ENCODE results near the gene CHI3L1. TPM values are rescaled to one million over a fixed set of nuclear protein-coding genes. Genes with fewer than 3 reads are reported as not detected.

Gene CHI3L1
- total RNA-seq, 1 donor from 2014 or later: not detected

DNA sequence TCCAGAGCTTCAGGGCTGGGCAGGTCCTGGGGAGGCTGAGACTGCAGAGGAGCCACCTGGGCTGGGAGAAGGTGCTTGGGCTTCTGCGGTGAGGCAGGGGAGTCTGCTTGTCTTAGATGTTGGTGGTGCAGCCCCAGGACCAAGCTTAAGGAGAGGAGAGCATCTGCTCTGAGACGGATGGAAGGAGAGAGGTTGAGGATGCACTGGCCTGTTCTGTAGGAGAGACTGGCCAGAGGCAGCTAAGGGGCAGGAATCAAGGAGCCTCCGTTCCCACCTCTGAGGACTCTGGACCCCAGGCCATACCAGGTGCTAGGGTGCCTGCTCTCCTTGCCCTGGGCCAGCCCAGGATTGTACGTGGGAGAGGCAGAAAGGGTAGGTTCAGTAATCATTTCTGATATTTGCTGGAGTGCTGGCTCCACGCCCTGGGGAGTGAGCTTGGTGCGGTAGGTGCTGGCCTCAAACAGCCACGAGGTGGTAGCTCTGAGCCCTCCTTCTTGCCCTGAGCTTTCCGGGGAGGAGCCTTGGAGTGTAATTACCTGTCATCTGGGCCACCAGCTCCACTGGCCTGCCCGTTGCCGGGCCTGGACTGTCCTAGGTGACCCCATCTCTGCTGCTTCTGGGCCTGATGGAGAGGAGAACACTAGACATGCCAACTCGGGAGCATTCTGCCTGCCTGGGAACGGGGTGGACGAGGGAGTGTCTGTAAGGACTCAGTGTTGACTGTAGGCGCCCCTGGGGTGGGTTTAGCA, 20.1 kb downstream of the CHI3L1 start:
- no peak overlapping the region for H3K27ac Mint-ChIP-seq (ENCODE audit: unreplicated experiment)
- peaks cover 27% of the 10 kb centered on the region for H3K27me3 Mint-ChIP-seq (ENCODE audit: unreplicated experiment)
- DNase-seq (ENCODE audit: extremely low spot score, unreplicated experiment): no peak
- H3K4me1 Mint-ChIP-seq (ENCODE audit: unreplicated experiment): no peaks in the 10 kb centered on the region
- H3K4me3 Mint-ChIP-seq (ENCODE audit: unreplicated experiment): no peak overlapping the region
- TF ChIP-seq, protein P1, sequence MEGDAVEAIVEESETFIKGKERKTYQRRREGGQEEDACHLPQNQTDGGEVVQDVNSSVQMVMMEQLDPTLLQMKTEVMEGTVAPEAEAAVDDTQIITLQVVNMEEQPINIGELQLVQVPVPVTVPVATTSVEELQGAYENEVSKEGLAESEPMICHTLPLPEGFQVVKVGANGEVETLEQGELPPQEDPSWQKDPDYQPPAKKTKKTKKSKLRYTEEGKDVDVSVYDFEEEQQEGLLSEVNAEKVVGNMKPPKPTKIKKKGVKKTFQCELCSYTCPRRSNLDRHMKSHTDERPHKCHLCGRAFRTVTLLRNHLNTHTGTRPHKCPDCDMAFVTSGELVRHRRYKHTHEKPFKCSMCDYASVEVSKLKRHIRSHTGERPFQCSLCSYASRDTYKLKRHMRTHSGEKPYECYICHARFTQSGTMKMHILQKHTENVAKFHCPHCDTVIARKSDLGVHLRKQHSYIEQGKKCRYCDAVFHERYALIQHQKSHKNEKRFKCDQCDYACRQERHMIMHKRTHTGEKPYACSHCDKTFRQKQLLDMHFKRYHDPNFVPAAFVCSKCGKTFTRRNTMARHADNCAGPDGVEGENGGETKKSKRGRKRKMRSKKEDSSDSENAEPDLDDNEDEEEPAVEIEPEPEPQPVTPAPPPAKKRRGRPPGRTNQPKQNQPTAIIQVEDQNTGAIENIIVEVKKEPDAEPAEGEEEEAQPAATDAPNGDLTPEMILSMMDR (IDR thresholded peaks at IDR 0.05): no peak
- H3K36me3 Mint-ChIP-seq (ENCODE audit: unreplicated experiment): no peaks in the 10 kb centered on the region
- no peaks in the 10 kb centered on the region for H3K9me3 Mint-ChIP-seq (ENCODE audit: unreplicated experiment)

DNA sequence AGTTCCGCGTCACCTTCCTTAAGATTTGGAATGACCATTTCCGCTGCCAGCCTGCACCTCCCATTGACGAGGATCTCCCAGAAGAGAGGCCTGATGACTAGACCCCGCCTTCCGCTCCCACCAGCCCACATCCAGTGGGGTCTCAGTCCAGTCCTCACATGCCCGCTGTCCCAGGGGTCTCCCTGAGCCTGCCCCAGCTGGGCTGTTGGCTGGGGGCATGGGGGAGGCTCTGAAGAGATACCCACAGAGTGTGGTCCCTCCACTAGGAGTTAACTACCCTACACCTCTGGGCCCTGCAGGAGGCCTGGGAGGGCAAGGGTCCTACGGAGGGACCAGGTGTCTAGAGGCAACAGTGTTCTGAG, 20.7 kb downstream of the CHI3L1 start:
- TF ChIP-seq, protein P1 (IDR thresholded peaks at IDR 0.05): no peak
- Mint-ChIP-seq H3K27me3 (ENCODE audit: unreplicated experiment) (peaks cover 32% of the 10 kb centered on the region), H3K4me3 (ENCODE audit: unreplicated experiment) (no peak overlapping the region), H3K9me3 (ENCODE audit: unreplicated experiment) (no peaks in the 10 kb centered on the region), H3K4me1 (ENCODE audit: unreplicated experiment) (no peaks in the 10 kb centered on the region), H3K27ac (ENCODE audit: unreplicated experiment) (no peak overlapping the region), H3K36me3 (ENCODE audit: unreplicated experiment) (no peaks in the 10 kb centered on the region)
- DNase-seq (ENCODE audit: extremely low spot score, unreplicated experiment): no peak

DNA sequence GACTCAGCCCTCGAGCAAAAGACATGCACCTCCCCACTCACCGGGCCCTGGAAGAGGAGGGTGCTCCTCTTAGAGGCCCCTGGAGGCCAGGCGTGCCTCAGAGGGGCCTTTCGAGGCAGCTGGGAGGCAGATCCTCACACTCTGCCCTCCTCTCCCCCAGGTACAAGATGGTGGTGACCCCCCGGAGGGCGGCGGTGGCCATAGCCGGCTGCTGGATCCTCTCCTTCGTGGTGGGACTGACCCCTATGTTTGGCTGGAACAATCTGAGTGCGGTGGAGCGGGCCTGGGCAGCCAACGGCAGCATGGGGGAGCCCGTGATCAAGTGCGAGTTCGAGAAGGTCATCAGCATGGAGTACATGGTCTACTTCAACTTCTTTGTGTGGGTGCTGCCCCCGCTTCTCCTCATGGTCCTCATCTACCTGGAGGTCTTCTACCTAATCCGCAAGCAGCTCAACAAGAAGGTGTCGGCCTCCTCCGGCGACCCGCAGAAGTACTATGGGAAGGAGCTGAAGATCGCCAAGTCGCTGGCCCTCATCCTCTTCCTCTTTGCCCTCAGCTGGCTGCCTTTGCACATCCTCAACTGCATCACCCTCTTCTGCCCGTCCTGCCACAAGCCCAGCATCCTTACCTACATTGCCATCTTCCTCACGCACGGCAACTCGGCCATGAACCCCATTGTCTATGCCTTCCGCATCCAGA, 21.3 kb downstream of the CHI3L1 start:
- no peaks in the 10 kb centered on the region for H3K36me3 Mint-ChIP-seq (ENCODE audit: unreplicated experiment)
- no peaks in the 10 kb centered on the region for H3K4me1 Mint-ChIP-seq (ENCODE audit: unreplicated experiment)
- TF ChIP-seq, protein P1 (IDR thresholded peaks at IDR 0.05): no peak
- no peak for DNase-seq (ENCODE audit: extremely low spot score, unreplicated experiment)
- H3K27ac Mint-ChIP-seq (ENCODE audit: unreplicated experiment): no peak overlapping the region
- no peaks in the 10 kb centered on the region for H3K9me3 Mint-ChIP-seq (ENCODE audit: unreplicated experiment)
- H3K4me3 Mint-ChIP-seq (ENCODE audit: unreplicated experiment): no peak overlapping the region
- H3K27me3 Mint-ChIP-seq (ENCODE audit: unreplicated experiment): peaks cover 33% of the 10 kb centered on the region

DNA sequence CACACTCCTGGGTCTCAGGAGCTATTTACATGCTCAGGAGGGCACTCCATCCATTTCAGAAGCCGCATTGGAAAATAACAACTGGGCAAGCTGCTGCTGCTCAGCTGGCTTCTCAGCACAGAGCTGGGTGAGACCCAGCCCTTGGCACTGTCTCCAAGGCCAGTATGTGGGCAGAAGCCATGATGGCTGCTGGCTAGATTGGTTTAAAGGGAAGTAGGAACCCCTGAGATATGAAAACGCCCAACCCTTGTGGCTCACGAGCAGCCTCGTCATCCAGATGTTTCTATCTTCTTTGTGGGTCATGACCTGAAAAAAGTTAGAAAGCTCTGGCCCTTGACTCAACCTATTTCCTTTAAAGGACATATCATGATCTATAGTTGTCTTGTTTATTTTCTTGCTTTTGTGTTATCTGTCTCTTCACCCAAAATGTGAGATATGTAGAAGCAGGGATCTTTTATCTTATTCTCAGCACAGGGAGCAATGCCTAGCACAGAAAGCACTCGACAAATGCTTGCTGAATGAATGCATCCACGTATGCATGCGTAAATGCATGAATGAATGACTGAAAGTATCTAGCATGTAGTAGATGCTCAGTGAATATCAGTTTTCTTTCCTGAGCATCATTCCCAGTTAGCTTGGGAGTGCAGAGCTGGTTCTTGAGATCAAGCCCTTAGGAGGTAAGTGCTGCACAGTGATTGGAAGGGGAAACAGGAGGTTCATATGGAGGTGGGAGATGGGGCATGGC, 22.4 kb downstream of the CHI3L1 start:
- TF ChIP-seq, protein P1 (IDR thresholded peaks at IDR 0.05): no peak
- H3K4me3 Mint-ChIP-seq (ENCODE audit: unreplicated experiment): no peak overlapping the region
- H3K36me3 Mint-ChIP-seq (ENCODE audit: unreplicated experiment): no peaks in the 10 kb centered on the region
- H3K27ac Mint-ChIP-seq (ENCODE audit: unreplicated experiment): no peak overlapping the region
- peaks cover 39% of the 10 kb centered on the region for H3K27me3 Mint-ChIP-seq (ENCODE audit: unreplicated experiment)
- DNase-seq (ENCODE audit: extremely low spot score, unreplicated experiment): no peak
- peaks cover 4% of the 10 kb centered on the region for H3K9me3 Mint-ChIP-seq (ENCODE audit: unreplicated experiment)
- no peaks in the 10 kb centered on the region for H3K4me1 Mint-ChIP-seq (ENCODE audit: unreplicated experiment)

DNA sequence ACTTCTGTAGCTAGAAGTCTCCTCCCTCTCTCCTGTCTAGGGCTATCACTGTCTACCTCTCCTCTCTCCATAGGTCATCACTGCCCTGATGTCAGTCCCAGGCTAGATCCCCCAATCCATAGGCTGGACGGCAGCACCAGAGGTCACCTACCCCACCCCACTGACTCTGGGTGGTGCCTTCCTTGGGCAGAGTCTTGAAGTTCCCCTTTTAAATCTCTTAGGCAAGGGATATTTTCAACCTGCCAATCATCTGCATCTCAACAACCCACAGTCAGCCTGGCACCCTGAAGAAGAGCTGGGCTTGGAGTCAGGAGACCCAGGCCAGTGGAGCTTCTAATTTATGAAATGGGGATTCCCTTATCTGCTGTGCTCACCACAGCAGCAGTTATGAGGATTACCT, 24.1 kb downstream of the CHI3L1 start:
- DNase-seq (ENCODE audit: extremely low spot score, unreplicated experiment): no peak
- Mint-ChIP-seq H3K4me1 (ENCODE audit: unreplicated experiment) (no peaks in the 10 kb centered on the region), H3K4me3 (ENCODE audit: unreplicated experiment) (no peak overlapping the region), H3K36me3 (ENCODE audit: unreplicated experiment) (no peaks in the 10 kb centered on the region), H3K27me3 (ENCODE audit: unreplicated experiment) (peaks cover 52% of the 10 kb centered on the region), H3K27ac (ENCODE audit: unreplicated experiment) (no peak overlapping the region), H3K9me3 (ENCODE audit: unreplicated experiment) (peaks cover 18% of the 10 kb centered on the region)
- TF ChIP-seq, protein P1 (IDR thresholded peaks at IDR 0.05): no peak
